GM10248 (cell line): ENCODE data around the gene PCED1B.

ENCODE experiments used
- CTCF ChIA-PET: fragments of 300-600 bp; sonication (Branson Sonifier 250); formaldehyde crosslinking; extraction: SDS; loops from one replicate; lab custom pipeline; 2021; ENCODE audit warnings: antibody characterized with exemption; lab: Yijun Ruan, JAX
- POLR2A ChIA-PET: fragments of 350-650 bp; sonication (Branson Sonifier 250); formaldehyde crosslinking; extraction: SDS; loops from one replicate; lab custom pipeline; 2020; ENCODE audit warnings: antibody characterized with exemption; lab: Yijun Ruan, JAX
- DNase-seq: peaks from one replicate; pipeline ENCODE4 v3.0.0; 2012; ENCODE audit errors: extremely low spot score
- TF ChIP-seq, protein P1 (sequence below): IDR thresholded peaks from 2 replicates; pipeline ENCODE4 v1.5.1; 2012; ENCODE audit warnings: mild to moderate bottlenecking, low read depth; ENCODE audit errors: extremely low read depth, missing control alignments, control extremely low read depth

Gene PCED1B, protein sequence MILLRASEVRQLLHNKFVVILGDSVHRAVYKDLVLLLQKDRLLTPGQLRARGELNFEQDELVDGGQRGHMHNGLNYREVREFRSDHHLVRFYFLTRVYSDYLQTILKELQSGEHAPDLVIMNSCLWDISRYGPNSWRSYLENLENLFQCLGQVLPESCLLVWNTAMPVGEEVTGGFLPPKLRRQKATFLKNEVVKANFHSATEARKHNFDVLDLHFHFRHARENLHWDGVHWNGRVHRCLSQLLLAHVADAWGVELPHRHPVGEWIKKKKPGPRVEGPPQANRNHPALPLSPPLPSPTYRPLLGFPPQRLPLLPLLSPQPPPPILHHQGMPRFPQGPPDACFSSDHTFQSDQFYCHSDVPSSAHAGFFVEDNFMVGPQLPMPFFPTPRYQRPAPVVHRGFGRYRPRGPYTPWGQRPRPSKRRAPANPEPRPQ

DNA sequence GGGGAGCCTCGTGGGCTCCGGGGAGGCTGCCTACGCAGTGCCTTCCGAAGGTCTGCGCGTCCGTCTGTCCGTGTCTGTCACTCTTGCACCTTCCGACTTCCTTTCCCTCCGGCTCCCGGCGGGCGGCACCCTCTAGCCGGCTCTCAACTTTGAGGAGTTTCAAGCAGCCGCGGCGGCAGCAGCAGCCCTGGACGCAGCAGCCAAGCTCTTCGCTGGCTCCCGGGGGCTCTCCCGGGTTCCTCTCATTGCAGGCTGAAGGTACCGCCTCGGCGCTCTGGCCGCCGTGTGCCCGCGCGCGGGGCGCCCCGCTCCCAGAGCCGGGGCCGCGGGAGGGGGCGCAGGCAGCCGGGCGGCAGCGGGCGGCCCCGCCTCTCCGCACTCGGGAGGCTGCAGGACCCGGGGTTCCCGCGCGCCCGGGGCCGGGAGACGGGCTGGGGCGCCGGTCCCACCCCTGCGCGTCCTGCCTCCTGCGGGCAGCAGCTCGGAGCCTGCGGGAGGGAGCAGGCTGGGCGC lies at the start of gene PCED1B, which contains the start of gene AMIGO2:
Gene PCED1B (plus strand): TSS at position 154 of the 513 bp plus-strand sequence. CDS start 155,443 bp downstream, outside the sequence.
Gene AMIGO2 (minus strand): TSS at position 492 of the 513 bp plus-strand sequence. CDS start 957 bp downstream, outside the sequence.
- peak; percentile 60 for DNase-seq
- TF ChIP-seq, protein P1, sequence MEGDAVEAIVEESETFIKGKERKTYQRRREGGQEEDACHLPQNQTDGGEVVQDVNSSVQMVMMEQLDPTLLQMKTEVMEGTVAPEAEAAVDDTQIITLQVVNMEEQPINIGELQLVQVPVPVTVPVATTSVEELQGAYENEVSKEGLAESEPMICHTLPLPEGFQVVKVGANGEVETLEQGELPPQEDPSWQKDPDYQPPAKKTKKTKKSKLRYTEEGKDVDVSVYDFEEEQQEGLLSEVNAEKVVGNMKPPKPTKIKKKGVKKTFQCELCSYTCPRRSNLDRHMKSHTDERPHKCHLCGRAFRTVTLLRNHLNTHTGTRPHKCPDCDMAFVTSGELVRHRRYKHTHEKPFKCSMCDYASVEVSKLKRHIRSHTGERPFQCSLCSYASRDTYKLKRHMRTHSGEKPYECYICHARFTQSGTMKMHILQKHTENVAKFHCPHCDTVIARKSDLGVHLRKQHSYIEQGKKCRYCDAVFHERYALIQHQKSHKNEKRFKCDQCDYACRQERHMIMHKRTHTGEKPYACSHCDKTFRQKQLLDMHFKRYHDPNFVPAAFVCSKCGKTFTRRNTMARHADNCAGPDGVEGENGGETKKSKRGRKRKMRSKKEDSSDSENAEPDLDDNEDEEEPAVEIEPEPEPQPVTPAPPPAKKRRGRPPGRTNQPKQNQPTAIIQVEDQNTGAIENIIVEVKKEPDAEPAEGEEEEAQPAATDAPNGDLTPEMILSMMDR: peak; percentile 52
- POLR2A ChIA-PET: no interaction called here

DNA sequence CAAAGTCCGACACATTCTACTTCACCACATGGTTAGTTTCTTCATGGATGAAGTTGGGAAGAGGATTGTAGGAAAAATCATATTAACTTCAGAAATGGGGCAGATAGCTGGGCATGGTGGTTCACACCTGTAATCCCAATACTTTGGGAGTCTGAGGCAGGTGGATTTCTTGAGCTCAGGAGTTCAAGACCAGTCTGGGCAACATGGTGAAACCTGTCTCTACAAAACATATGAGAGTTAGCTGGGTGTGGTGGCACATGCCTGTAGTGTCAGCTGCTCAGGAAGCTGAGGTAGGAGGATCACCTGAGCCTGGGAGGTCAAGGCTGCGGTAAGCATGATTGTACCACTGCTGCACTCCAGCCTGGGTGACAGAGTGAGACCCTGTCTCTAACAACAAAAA lies 49.5 kb upstream of the PCED1B start:
- DNase-seq: no peak
- TF ChIP-seq, protein P1: no peak
- ChIA-PET POLR2A (no interaction called here), CTCF (interaction anchor here (0.8 to 1.0 kb wide), 2 partner anchors 9 to 376 kb away, joined by 3 to 5 read pairs; no protein-coding TSS in a partner anchor)

More for the DNA sequence above, at the start of gene PCED1B, which contains the start of gene AMIGO2:
- CTCF ChIA-PET: interaction anchor here (0.7 to 2.1 kb wide), 6 partner anchors 9 to 318 kb away, joined by 3 to 10 read pairs (median 4); no protein-coding TSS in a partner anchor

GRCh38 chr12:47032644-47033043 lies 46.8 kb upstream of the PCED1B start:
- POLR2A ChIA-PET: no interaction called here

GRCh38 chr12:47033081-47033480 lies 46.3 kb upstream of the PCED1B start:
- no peak for DNase-seq
- ChIA-PET POLR2A (no interaction called here), CTCF (interaction anchor here (0.9 to 6.8 kb wide), 17 partner anchors 9 to 708 kb away, joined by 3 to 54 read pairs (median 4); no protein-coding TSS in a partner anchor)
- TF ChIP-seq, protein P1: no peak

More at GRCh38 chr12:47032644-47033043, 46.8 kb upstream of the PCED1B start:
- DNase-seq: peak; percentile 10
- CTCF ChIA-PET: interaction anchor here (0.9 to 6.8 kb wide), 21 partner anchors 12 to 708 kb away, joined by 3 to 54 read pairs (median 4); no protein-coding TSS in a partner anchor
- TF ChIP-seq, protein P1: peak; percentile 30

- ChIA-PET CTCF (interaction anchor here (0.9 to 6.8 kb wide), 8 partner anchors 8 to 652 kb away, joined by 4 to 54 read pairs (median 10); no protein-coding TSS in a partner anchor), POLR2A (no interaction called here)
- TF ChIP-seq, protein P1: no peak
- no peak for DNase-seq
Observed at GRCh38 chr12:47033789-47034555, 45.4 kb upstream of the PCED1B start.
